Kidney (tissue), 22 donors: Measurements from ENCODE around the gene SH2D2A. TPM values are rescaled to one million over a fixed set of nuclear protein-coding genes. Genes with fewer than 3 reads are reported as not detected.

Source experiments
- DNase-seq, 5 donors: peaks; one replicate each; pipeline ENCODE4 v3.0.0-alpha.2; 2013 to 2020
- FAIRE-seq: peaks from 2 replicates; lab custom pipeline; 2012; peaks lifted over from hg19 to GRCh38; lab: Jason Lieb, UNC
- H3K27ac ChIP-seq, 2 donors: one replicate each; pipeline ENCODE4 v1.7.0; 2013; ENCODE audit warnings: low read depth in 2 of 2, low read length in 2 of 2, inconsistent platforms in 1 of 2
- H3K27me3 ChIP-seq: one replicate; pipeline ENCODE4 v1.7.1; 2013; ENCODE audit warnings: low read length, inconsistent platforms; ENCODE audit not compliant: control insufficient read depth, insufficient read depth
- H3K36me3 ChIP-seq, 3 donors: one replicate each; pipeline versions ENCODE4 v1.7.0 to v1.7.1; 2013; ENCODE audit warnings: low read length in 3 of 3, control low read depth in 1 of 3, inconsistent platforms in 1 of 3; ENCODE audit not compliant: insufficient read depth in 3 of 3, control insufficient read depth in 2 of 3
- H3K4me1 ChIP-seq, 3 donors: one replicate each; pipeline versions ENCODE4 v1.7.0 to v1.7.1; 2013; ENCODE audit warnings: low read length in 3 of 3, inconsistent platforms in 1 of 3, low read depth in 1 of 3; ENCODE audit not compliant: control insufficient read depth in 2 of 3, insufficient read depth in 2 of 3
- H3K4me3 ChIP-seq, 3 donors: one replicate each; pipeline versions ENCODE4 v1.7.0 to v1.8.1; 2013; ENCODE audit warnings: low read length in 3 of 3, control low read depth in 1 of 3, inconsistent platforms in 1 of 3
- H3K9ac ChIP-seq, 3 donors: one replicate each; pipeline versions ENCODE4 v1.7.0 to v1.7.1; 2013; ENCODE audit warnings: low read length in 3 of 3, control low read depth in 1 of 3, inconsistent platforms in 1 of 3
- H3K9me3 ChIP-seq, 3 donors: one replicate each; pipeline versions ENCODE4 v1.7.0 to v1.7.1; 2013; ENCODE audit warnings: low read length in 3 of 3, control low read depth in 1 of 3, inconsistent platforms in 1 of 3; ENCODE audit not compliant: control insufficient read depth in 2 of 3, insufficient read depth in 1 of 3
- intact Hi-C: fragments of 100-400 bp; cut with DNase I; formaldehyde crosslinking; loops from one replicate; pipeline ENCODE4 v1.11.1; 2022
- long read RNA-seq, 10 donors: library from polyadenylated mRNA in 1 of 10; unstranded in 1 of 10; transcript quantifications; one replicate each; pipeline ENCODE4 v2.0.0 and lab custom pipeline, GENCODE V29; 2021 to 2026
- polyA plus RNA-seq: library from polyadenylated mRNA; stranded (reverse); fragments of 350-450 nt; fragmentation: Illumina TruSeq; extraction: RNeasy Lipid Tissue Mini Kit (QIAGEN cat#74804); gene quantifications from one replicate; pipeline ENCODE4 v1.2.3, GENCODE V29; 2014; ENCODE audit warnings: low read depth, low replicate concordance; ENCODE audit not compliant: insufficient read depth
- total RNA-seq: library from RNA; stranded (reverse); fragmentation: NEBNext Ultra II Directional; extraction: Animal tissue kit (Norgen Biotek cat#: 25700); gene quantifications from one replicate; pipeline ENCODE4 v1.2.1, GENCODE V29; 2021
- TF ChIP-seq, protein P1 (sequence below): IDR thresholded peaks from 3 replicates; pipeline ENCODE4 v1.5.1; 2012; ENCODE audit warnings: mild to moderate bottlenecking, moderate library complexity, borderline replicate concordance; ENCODE audit not compliant: insufficient read depth; ENCODE audit errors: extremely low read depth
- donor health status: control.
- donor health status: control.
- donor health status: control.
- donor health status: control.
- donor health status: control.
- donor health status: DM: yes; HTN: yes; CAD: no.
- donor health status: Normal renal cell carcinoma (clear cell type).

SH2D2A gene
- total RNA-seq (4.3 TPM), polyA plus RNA-seq (0.32 TPM)
- long read RNA-seq, donor 1 = 0 reads
- long read RNA-seq, donor 2 = 0 reads
- long read RNA-seq, donor 3 = 0 reads
- long read RNA-seq, donor 4 = 0 reads
- long read RNA-seq, donor 5 = 0 reads
- long read RNA-seq, donor 6 = 0 reads
- long read RNA-seq, donor 7, partial matches to known transcripts = 3 of 3 reads
- long read RNA-seq, donor 7, other reads (novel, unspliced or antisense) = 0 of 3 reads
- long read RNA-seq, donor 8, partial matches to known transcripts = 0 of 1 reads
- long read RNA-seq, donor 8, other reads (novel, unspliced or antisense) = 0 of 1 reads
- long read RNA-seq, donor 9 = 0 reads
- long read RNA-seq, donor 10 = 0 reads

DNA sequence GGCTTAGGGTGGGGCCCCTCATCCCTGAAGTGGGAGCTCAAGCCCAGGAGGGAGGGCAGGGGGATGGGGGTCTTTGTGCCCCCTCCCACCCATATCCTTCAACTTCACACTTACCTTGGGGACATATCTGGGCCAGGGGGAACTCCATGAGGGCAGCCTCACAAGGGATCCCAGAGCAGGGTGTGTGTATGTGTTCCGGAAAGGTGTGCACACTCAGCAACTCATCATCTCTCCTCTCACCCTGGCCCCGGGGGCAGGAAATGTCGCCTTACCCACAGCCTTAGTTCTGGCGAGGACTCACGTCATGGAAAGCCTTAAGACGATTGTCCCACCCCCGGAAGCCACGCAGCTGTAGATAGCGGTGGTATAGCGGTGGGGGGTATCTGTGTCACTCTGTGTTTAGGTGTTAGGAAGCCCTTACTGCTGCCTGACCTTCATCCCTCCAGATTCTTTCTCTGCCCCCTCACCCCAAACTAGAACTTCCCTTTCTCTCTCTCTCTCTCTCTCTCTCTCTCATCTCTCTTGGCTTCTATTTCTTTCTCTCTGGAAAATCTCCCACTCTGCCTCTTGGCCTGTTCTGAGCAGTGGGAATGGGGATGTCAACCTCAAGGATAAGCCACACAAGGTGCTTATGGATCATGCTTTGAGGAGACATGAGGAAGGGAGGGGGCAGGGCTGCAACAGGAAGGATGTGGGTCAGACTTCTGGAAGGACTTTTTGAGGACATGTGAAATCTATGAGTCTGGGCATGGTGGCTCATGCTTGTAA lies at the start of gene SH2D2A:
TSS of gene SH2D2A (minus strand) at position 288 of the 768 bp plus-strand sequence. CDS start at position 148, 140 bp downstream.
- FAIRE-seq = no peak
- H3K9ac ChIP-seq = peak within 1 kb of the TSS in 1 of 3 donors; percentile 34
- peak in 2 of 5 donors; percentile 56 to 89 for DNase-seq
- no peaks in the 10 kb centered on the region for H3K27me3 ChIP-seq
- TF ChIP-seq, protein P1, sequence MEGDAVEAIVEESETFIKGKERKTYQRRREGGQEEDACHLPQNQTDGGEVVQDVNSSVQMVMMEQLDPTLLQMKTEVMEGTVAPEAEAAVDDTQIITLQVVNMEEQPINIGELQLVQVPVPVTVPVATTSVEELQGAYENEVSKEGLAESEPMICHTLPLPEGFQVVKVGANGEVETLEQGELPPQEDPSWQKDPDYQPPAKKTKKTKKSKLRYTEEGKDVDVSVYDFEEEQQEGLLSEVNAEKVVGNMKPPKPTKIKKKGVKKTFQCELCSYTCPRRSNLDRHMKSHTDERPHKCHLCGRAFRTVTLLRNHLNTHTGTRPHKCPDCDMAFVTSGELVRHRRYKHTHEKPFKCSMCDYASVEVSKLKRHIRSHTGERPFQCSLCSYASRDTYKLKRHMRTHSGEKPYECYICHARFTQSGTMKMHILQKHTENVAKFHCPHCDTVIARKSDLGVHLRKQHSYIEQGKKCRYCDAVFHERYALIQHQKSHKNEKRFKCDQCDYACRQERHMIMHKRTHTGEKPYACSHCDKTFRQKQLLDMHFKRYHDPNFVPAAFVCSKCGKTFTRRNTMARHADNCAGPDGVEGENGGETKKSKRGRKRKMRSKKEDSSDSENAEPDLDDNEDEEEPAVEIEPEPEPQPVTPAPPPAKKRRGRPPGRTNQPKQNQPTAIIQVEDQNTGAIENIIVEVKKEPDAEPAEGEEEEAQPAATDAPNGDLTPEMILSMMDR = no peak
- H3K36me3 ChIP-seq = no peaks in the 10 kb centered on the region
- peak within 1 kb of the TSS in 1 of 3 donors; percentile 22 for H3K4me3 ChIP-seq
- H3K4me1 ChIP-seq = peaks cover 0 to 11% (median 0%) of the 10 kb centered on the region in 3 donors
- intact Hi-C loops = no loop called here
- H3K9me3 ChIP-seq = no peaks in the 10 kb centered on the region
- peak within 1 kb of the TSS; percentile 65 to 68 for H3K27ac ChIP-seq

DNA sequence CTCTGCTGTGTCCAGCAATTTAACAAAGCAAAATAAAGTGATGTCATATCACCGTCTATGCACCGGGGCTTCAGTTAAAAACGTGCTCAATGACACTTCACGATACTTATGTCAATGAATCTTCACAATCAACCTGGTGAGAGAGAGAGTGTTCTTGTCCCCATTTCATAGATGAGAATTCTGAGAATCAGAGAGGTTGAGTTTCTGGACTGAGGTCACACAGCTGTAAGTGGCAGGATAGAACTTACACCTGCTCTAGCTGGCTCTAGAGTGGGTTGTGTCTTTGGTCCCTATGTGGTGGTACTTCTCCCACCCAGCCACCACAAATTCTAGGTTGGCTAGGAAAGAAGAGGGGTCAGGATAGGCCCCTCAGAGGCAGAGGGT lies 49.2 kb upstream of the SH2D2A start:
- Histone ChIP-seq H3K27me3 (peaks cover 12% of the 10 kb centered on the region), H3K4me3 (no peak overlapping the region), H3K9me3 (no peaks in the 10 kb centered on the region), H3K36me3 (no peaks in the 10 kb centered on the region), H3K9ac (no peak overlapping the region), H3K27ac (no peak overlapping the region), H3K4me1 (no peaks in the 10 kb centered on the region)
- DNase-seq (no peak), FAIRE-seq (no peak)
- TF ChIP-seq, protein P1 = no peak
- intact Hi-C loops = no loop called here

GRCh38 chr1:156865258-156865657 lies 48.6 kb upstream of the SH2D2A start:
- peaks cover 0 to 2% (median 0%) of the 10 kb centered on the region in 3 donors for H3K4me1 ChIP-seq
- no peak overlapping the region for H3K27ac ChIP-seq
- no peaks in the 10 kb centered on the region for H3K9me3 ChIP-seq
- no peak for DNase-seq
- no peak overlapping the region for H3K9ac ChIP-seq
- intact Hi-C loops = no loop called here
- TF ChIP-seq, protein P1 = no peak
- H3K27me3 ChIP-seq = peaks cover 12% of the 10 kb centered on the region
- no peak for FAIRE-seq
- no peak overlapping the region for H3K4me3 ChIP-seq
- H3K36me3 ChIP-seq = no peaks in the 10 kb centered on the region
